IgD-negative memory B cell (primary cell): ENCODE measurements around the gene CCDC85C. TPM values are rescaled to one million over a fixed set of nuclear protein-coding genes. Genes with fewer than 3 reads are reported as not detected.

ENCODE experiments used
- H3K27ac Mint-ChIP-seq, 3 donors: one replicate each; pipeline ENCODE4 v1.8.0; 2020 to 2022; ENCODE audit warnings: mild to moderate bottlenecking in 3 of 3, mixed read lengths in 3 of 3, moderate library complexity in 1 of 3
- H3K27me3 Mint-ChIP-seq: one replicate; pipeline ENCODE4 v1.8.0; 2021; ENCODE audit warnings: mixed read lengths
- H3K36me3 Mint-ChIP-seq: one replicate; pipeline ENCODE4 v1.8.0; 2020; ENCODE audit warnings: mild to moderate bottlenecking, mixed read lengths
- H3K4me1 Mint-ChIP-seq, 3 donors: one replicate each; pipeline ENCODE4 v1.8.0; 2020 to 2022; ENCODE audit warnings: mixed read lengths in 3 of 3, mild to moderate bottlenecking in 1 of 3
- H3K4me3 Mint-ChIP-seq, 4 donors: one replicate each; pipeline ENCODE4 v1.8.0; 2020 to 2022; ENCODE audit warnings: mild to moderate bottlenecking in 4 of 4, mixed read lengths in 4 of 4, moderate library complexity in 3 of 4
- H3K9me3 Mint-ChIP-seq, 3 donors: one replicate each; pipeline ENCODE4 v1.8.0; 2020 to 2021; ENCODE audit warnings: mixed read lengths in 3 of 3, mild to moderate bottlenecking in 1 of 3
- polyA plus RNA-seq: library from polyadenylated mRNA; unstranded; fragments of 300-500 nt; fragmentation: Illumina TruSeq; gene quantifications from one replicate; pipeline ENCODE4 v1.2.3, GENCODE V29; 2021

Gene CCDC85C
- polyA plus RNA-seq, 1 donor from 2014 or later, result 0.20 TPM

- Mint-ChIP-seq H3K9me3 (no peaks in the 10 kb centered on the region), H3K36me3 (peaks cover 3% of the 10 kb centered on the region), H3K27me3 (peaks cover 7% of the 10 kb centered on the region), H3K4me1 (peaks cover 0 to 3% (median 0%) of the 10 kb centered on the region in 3 donors), H3K4me3 (no peak overlapping the region), H3K27ac (no peak overlapping the region)
Measured at GRCh38 chr14:99534863-99535262, 69.1 kb downstream of the CCDC85C start.

- Mint-ChIP-seq H3K4me1 (peaks cover 0 to 3% (median 0%) of the 10 kb centered on the region in 3 donors), H3K27ac (no peak overlapping the region), H3K4me3 (no peak overlapping the region), H3K27me3 (peaks cover 7% of the 10 kb centered on the region), H3K36me3 (peaks cover 3% of the 10 kb centered on the region), H3K9me3 (no peaks in the 10 kb centered on the region)
Measured at GRCh38 chr14:99534333-99534732, 69.7 kb downstream of the CCDC85C start.

GRCh38 chr14:99532310-99532709, 71.7 kb downstream of the CCDC85C start:
- Mint-ChIP-seq H3K36me3 (peaks cover 2% of the 10 kb centered on the region), H3K27ac (no peak overlapping the region), H3K4me1 (no peaks in the 10 kb centered on the region), H3K4me3 (no peak overlapping the region), H3K27me3 (no peaks in the 10 kb centered on the region), H3K9me3 (no peaks in the 10 kb centered on the region)

- Mint-ChIP-seq H3K4me3 (peak overlapping the region in 1 of 4 donors; percentile 72), H3K27ac (no peak overlapping the region), H3K27me3 (no peaks in the 10 kb centered on the region), H3K4me1 (no peaks in the 10 kb centered on the region), H3K36me3 (peaks cover 2% of the 10 kb centered on the region), H3K9me3 (no peaks in the 10 kb centered on the region)
Measured at GRCh38 chr14:99531251-99532096, 72.5 kb downstream of the CCDC85C start.

- Mint-ChIP-seq H3K27ac (no peak overlapping the region), H3K36me3 (peaks cover 2% of the 10 kb centered on the region), H3K4me1 (no peaks in the 10 kb centered on the region), H3K9me3 (no peaks in the 10 kb centered on the region), H3K27me3 (no peaks in the 10 kb centered on the region), H3K4me3 (no peak overlapping the region)
Measured at GRCh38 chr14:99530407-99531155, 73.4 kb downstream of the CCDC85C start.

GRCh38 chr14:99529899-99530298, 74.1 kb downstream of the CCDC85C start:
- Mint-ChIP-seq H3K4me1 (peaks cover 0 to 2% (median 0%) of the 10 kb centered on the region in 3 donors), H3K9me3 (no peaks in the 10 kb centered on the region), H3K4me3 (no peak overlapping the region), H3K27me3 (no peaks in the 10 kb centered on the region), H3K36me3 (peaks cover 2% of the 10 kb centered on the region), H3K27ac (no peak overlapping the region)

GRCh38 chr14:99527427-99528076, 76.5 kb downstream of the CCDC85C start:
- H3K9me3 Mint-ChIP-seq, result no peaks in the 10 kb centered on the region
- H3K4me1 Mint-ChIP-seq, result peaks cover 0 to 2% (median 0%) of the 10 kb centered on the region in 3 donors
- peaks cover 2% of the 10 kb centered on the region for H3K36me3 Mint-ChIP-seq
- H3K27me3 Mint-ChIP-seq, result no peaks in the 10 kb centered on the region
- no peak overlapping the region for H3K4me3 Mint-ChIP-seq
- H3K27ac Mint-ChIP-seq, result no peak overlapping the region

- Mint-ChIP-seq H3K9me3 (no peaks in the 10 kb centered on the region), H3K27ac (no peak overlapping the region), H3K4me3 (no peak overlapping the region), H3K4me1 (peaks cover 0 to 2% (median 0%) of the 10 kb centered on the region in 3 donors), H3K27me3 (no peaks in the 10 kb centered on the region), H3K36me3 (peaks cover 2% of the 10 kb centered on the region)
Measured at GRCh38 chr14:99527026-99527425, 77.0 kb downstream of the CCDC85C start.

- H3K4me1 Mint-ChIP-seq, result peaks cover 0 to 2% (median 0%) of the 10 kb centered on the region in 3 donors
- no peak overlapping the region for H3K4me3 Mint-ChIP-seq
- no peaks in the 10 kb centered on the region for H3K27me3 Mint-ChIP-seq
- no peaks in the 10 kb centered on the region for H3K9me3 Mint-ChIP-seq
- H3K27ac Mint-ChIP-seq, result no peak overlapping the region
- H3K36me3 Mint-ChIP-seq, result no peaks in the 10 kb centered on the region
Measured at GRCh38 chr14:99525699-99526080, 78.3 kb downstream of the CCDC85C start.

- Mint-ChIP-seq H3K27ac (no peak overlapping the region), H3K4me1 (peaks cover 0 to 2% (median 0%) of the 10 kb centered on the region in 3 donors), H3K4me3 (peak overlapping the region in 1 of 4 donors; percentile 28), H3K9me3 (no peaks in the 10 kb centered on the region), H3K27me3 (no peaks in the 10 kb centered on the region), H3K36me3 (no peaks in the 10 kb centered on the region)
Measured at GRCh38 chr14:99524804-99525698, 79.0 kb downstream of the CCDC85C start.

- Mint-ChIP-seq H3K4me1 (peaks cover 0 to 2% (median 0%) of the 10 kb centered on the region in 3 donors), H3K27me3 (no peaks in the 10 kb centered on the region), H3K4me3 (no peak overlapping the region), H3K27ac (no peak overlapping the region), H3K36me3 (no peaks in the 10 kb centered on the region), H3K9me3 (no peaks in the 10 kb centered on the region)
Measured at GRCh38 chr14:99524091-99524661, 79.8 kb downstream of the CCDC85C start.

GRCh38 chr14:99523704-99524055, 80.3 kb downstream of the CCDC85C start:
- peaks cover 0 to 2% (median 0%) of the 10 kb centered on the region in 3 donors for H3K4me1 Mint-ChIP-seq

GRCh38 chr14:99522934-99523703, 80.9 kb downstream of the CCDC85C start:
- Mint-ChIP-seq H3K4me1 (peaks cover 0 to 2% (median 0%) of the 10 kb centered on the region in 3 donors), H3K4me3 (no peak overlapping the region), H3K9me3 (no peaks in the 10 kb centered on the region), H3K36me3 (no peaks in the 10 kb centered on the region), H3K27ac (no peak overlapping the region), H3K27me3 (no peaks in the 10 kb centered on the region)

More at GRCh38 chr14:99523704-99524055, 80.3 kb downstream of the CCDC85C start:
- H3K9me3 Mint-ChIP-seq, result no peaks in the 10 kb centered on the region
- H3K36me3 Mint-ChIP-seq, result no peaks in the 10 kb centered on the region
- no peaks in the 10 kb centered on the region for H3K27me3 Mint-ChIP-seq
- no peak overlapping the region for H3K4me3 Mint-ChIP-seq
- H3K27ac Mint-ChIP-seq, result no peak overlapping the region
